ENCODE measurements around the gene ZNF664.

ZNF664 gene

DNA sequence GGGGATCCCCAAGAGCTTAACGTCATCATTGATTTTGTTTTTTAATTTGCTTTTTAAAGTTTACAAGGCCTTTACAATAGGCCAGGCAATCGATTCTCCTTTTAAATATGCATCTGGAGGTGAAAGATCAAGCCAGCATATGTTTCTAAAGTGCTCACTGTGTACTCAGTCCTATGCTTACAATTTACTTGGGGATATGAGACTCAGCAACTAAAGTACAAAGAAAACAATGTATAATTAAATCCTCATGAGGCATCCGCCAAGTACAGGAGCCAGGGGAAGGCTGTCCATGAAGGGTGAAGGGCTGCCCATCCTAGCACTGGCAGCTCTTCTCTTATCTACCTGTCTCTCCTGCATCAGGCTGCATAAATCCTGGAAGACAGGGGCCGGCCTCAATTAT is 12.2 kb upstream of the ZNF664 start:
- no peak overlapping the region for H3K4me3 ChIP-seq (ENCODE audit: low read depth, low read length)
- TF ChIP-seq, protein P1, sequence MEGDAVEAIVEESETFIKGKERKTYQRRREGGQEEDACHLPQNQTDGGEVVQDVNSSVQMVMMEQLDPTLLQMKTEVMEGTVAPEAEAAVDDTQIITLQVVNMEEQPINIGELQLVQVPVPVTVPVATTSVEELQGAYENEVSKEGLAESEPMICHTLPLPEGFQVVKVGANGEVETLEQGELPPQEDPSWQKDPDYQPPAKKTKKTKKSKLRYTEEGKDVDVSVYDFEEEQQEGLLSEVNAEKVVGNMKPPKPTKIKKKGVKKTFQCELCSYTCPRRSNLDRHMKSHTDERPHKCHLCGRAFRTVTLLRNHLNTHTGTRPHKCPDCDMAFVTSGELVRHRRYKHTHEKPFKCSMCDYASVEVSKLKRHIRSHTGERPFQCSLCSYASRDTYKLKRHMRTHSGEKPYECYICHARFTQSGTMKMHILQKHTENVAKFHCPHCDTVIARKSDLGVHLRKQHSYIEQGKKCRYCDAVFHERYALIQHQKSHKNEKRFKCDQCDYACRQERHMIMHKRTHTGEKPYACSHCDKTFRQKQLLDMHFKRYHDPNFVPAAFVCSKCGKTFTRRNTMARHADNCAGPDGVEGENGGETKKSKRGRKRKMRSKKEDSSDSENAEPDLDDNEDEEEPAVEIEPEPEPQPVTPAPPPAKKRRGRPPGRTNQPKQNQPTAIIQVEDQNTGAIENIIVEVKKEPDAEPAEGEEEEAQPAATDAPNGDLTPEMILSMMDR (IDR thresholded peaks at IDR 0.05; ENCODE audit: low read depth, low read length): no peak

DNA sequence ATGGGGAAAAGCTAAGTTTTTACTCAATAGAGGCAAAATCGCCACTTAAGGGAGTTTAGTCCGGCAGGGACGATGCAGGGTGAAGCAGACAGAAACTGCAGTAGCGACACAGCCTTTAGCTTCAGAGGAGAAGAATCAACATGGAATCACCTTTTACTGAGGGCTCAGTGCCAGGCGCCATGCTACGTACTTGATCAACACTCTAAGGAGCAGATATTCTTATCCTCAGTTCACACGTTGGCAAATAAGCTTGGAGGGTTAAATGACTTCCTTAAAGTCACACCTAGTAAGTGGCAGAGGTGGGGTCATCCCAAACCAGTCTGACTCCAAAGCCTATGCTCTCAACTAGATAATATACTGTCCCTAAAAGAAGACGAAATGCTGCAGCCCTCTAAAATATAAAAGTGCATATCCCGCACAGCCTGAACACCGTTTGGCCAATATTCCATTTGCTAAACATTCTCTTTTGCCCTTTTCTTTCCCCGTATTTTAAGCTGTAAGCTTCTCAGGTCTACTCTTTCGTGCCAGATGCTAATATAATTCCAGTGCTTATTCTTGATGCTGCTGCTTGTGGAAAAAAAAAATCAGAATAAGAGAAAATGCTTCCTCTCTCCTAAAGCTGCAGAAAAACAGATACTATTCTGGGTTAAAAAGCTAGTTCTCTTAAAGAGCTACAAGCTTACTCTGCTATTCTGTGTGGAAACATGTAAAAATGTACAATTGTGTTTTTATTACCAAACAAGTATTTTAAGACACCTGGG is 11.2 kb upstream of the ZNF664 start:
- H3K4me3 ChIP-seq (ENCODE audit: low read depth, low read length): no peak overlapping the region
- TF ChIP-seq, protein P1 (IDR thresholded peaks at IDR 0.05; ENCODE audit: low read depth, low read length): no peak

DNA sequence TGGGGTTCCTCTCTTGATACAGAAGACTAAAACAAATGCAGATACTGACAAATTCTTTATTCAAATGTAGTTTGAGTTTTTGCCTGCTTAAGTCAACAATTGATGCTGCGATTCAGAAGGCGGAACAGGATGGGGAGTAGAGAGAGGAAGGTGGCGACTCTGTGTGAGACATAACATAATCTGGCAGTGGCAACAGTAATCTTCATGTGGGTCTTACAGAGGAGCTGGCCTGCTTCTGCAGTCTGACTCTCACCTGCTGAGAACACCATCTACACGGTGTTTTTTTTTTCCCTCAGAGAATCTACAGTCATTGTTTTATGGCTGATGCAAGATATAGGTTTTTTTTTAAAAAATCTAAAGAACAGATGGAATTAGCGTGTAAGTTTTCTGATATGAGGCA is 10.5 kb upstream of the ZNF664 start:
- no peak overlapping the region for H3K4me3 ChIP-seq (ENCODE audit: low read depth, low read length)
- TF ChIP-seq, protein P1 (IDR thresholded peaks at IDR 0.05; ENCODE audit: low read depth, low read length): no peak

DNA sequence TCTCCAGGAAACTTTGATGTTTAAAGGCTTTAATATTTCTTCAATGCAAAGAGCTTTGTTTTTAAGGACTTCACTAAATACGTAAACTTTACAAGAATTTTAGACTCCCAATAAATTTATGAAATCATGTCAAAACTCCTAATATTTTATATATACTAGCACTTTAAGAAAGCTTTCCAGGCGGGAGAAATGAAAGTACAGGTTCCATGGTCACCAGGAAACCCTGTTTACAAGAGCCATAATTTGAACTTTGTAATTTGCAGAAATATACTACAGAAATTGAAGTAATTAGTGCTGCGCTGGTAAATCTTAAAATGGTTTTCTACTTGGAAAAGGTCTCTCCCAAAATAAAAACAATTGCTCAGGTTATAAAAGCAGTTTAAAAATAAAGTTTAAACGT is 9.2 kb upstream of the ZNF664 start:
- no peak overlapping the region for H3K4me3 ChIP-seq (ENCODE audit: low read depth, low read length)
- TF ChIP-seq, protein P1 (IDR thresholded peaks at IDR 0.05; ENCODE audit: low read depth, low read length): no peak

DNA sequence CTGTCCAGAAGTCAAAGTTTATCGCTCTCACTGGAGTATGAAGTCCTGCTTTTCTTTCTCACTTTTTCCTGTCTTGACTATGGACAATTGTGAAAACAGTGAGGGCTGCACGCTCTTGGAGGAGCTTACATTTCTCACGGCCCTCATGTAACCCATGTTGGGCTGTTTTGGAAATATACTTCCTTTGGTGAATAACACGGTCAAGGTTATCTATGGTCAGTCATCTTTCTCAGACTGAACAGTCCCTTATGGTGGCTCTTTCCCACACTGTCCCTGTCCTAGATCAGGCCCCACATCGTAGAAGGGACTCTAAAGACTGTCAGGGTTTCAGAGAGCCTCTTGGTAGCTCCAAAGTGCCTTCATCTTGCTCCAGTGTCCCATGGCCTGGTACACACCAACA is 7.6 kb upstream of the ZNF664 start:
- TF ChIP-seq, protein P1 (IDR thresholded peaks at IDR 0.05; ENCODE audit: low read depth, low read length): no peak

DNA sequence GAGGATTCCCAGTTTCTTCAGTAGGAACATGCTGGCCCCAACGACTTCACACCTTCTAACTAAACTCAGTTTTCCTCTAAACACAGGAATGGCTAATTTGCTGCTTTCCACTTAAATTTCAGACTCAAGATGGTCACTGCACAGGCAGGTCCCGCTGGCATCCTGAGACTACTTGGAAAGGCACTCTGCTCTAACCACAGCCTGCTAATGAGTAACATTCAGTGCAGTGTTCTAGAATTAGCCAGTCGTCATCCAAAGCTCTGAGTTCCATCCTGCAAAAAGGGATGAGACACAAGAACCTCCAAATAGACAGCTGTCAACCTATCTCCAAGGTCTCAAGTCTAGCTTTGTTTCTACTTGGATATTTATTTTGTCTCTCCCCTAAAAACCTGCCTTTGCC is 6.4 kb upstream of the ZNF664 start:
- no peak overlapping the region for H3K4me3 ChIP-seq (ENCODE audit: low read depth, low read length)
- TF ChIP-seq, protein P1 (IDR thresholded peaks at IDR 0.05; ENCODE audit: low read depth, low read length): no peak

More for the DNA sequence above, 7.6 kb upstream of the ZNF664 start:
- no peak overlapping the region for H3K4me3 ChIP-seq (ENCODE audit: low read depth, low read length)

DNA sequence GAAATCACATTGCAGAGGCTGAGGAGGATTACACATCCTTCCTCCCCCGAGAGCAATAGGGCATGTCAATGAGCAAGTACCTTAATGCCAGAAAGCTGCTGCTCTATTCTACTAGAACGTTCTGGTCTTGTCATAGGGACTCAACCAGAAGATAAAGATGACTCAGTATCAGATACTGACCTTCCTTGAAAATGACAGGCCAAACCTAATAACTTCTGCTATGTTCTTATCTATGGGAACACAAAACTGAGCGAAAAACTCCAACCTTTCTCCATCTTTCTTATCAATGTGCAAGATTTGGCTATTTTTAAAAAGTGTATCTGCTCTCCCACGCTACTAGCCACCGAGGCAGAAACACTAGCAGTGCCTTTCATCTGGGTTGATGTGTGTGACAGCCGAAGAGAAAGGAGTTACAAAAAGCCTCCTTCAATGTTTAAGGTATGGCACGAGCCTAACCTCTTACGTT is 5.9 kb upstream of the ZNF664 start:
- H3K4me3 ChIP-seq (ENCODE audit: low read depth, low read length): no peak overlapping the region
- TF ChIP-seq, protein P1 (IDR thresholded peaks at IDR 0.05; ENCODE audit: low read depth, low read length): no peak
